GM06990 (cell line): Measurements from ENCODE around the gene RAB7A.

Source experiments
- DNase-seq: peaks from one replicate; pipeline ENCODE4 v3.0.0-alpha.2; 2011; ENCODE audit not compliant: insufficient read length; ENCODE audit errors: extremely low read depth
- H3K27me3 ChIP-seq: replicated peaks from 2 replicates; pipeline ENCODE4 v1.6.0; 2011; ENCODE audit warnings: low read length; ENCODE audit not compliant: control insufficient read depth, insufficient read depth
- H3K36me3 ChIP-seq: 2 replicates; pipeline ENCODE4 v1.5.1; 2011; ENCODE audit warnings: low read length; ENCODE audit not compliant: control insufficient read depth, insufficient read depth
- H3K4me3 ChIP-seq: replicated peaks from 2 replicates; pipeline ENCODE4 v1.5.1; 2011; ENCODE audit warnings: low read depth, mild to moderate bottlenecking, control low read depth, low read length
- TF ChIP-seq, protein P1 (sequence below): IDR thresholded peaks from 2 replicates; pipeline ENCODE4 v1.5.1; 2011; ENCODE audit warnings: low read length, control low read depth, mild to moderate bottlenecking, inconsistent platforms; ENCODE audit not compliant: insufficient read depth, poor library complexity, severe bottlenecking

Gene RAB7A

DNA sequence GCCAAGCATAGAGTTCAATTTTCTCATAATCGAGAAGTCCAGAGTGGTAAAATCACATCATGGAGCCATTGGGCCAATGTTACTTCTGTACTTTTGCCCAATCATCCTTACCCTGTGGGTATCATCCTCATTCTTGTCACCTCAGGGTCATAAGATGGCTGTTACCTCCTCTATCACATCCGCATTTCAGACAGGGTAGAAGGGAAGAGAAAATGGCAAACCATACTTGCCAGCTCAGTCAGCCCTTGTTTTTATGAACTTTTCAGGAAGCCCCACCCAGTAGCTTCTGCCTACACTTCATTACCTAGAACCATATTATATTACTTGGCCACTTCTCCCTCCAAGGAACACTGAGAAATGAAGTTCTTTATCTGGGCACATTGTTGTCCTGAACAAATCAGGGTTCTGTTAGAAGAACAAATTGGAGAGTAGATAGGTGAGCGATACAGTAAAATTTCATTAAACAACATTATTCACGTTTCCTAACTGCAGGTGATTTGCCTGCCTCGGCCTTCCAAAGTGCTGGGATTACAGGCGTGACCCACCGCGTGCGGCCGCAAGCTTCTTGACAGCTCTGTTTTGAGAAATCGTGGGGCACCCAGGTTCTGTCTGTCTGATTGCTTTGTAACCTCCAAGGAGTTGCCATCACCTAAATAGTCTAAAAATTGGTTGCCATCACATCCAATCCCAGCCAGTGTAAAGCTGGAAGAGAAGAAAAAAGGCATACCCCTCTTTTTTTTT lies 40.8 kb upstream of the RAB7A start:
- Histone ChIP-seq H3K27me3 (no peaks in the 10 kb centered on the region), H3K4me3 (no peak overlapping the region), H3K36me3 (no peaks in the 10 kb centered on the region)
- TF ChIP-seq, protein P1, sequence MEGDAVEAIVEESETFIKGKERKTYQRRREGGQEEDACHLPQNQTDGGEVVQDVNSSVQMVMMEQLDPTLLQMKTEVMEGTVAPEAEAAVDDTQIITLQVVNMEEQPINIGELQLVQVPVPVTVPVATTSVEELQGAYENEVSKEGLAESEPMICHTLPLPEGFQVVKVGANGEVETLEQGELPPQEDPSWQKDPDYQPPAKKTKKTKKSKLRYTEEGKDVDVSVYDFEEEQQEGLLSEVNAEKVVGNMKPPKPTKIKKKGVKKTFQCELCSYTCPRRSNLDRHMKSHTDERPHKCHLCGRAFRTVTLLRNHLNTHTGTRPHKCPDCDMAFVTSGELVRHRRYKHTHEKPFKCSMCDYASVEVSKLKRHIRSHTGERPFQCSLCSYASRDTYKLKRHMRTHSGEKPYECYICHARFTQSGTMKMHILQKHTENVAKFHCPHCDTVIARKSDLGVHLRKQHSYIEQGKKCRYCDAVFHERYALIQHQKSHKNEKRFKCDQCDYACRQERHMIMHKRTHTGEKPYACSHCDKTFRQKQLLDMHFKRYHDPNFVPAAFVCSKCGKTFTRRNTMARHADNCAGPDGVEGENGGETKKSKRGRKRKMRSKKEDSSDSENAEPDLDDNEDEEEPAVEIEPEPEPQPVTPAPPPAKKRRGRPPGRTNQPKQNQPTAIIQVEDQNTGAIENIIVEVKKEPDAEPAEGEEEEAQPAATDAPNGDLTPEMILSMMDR = no peak
- DNase-seq = no peak

DNA sequence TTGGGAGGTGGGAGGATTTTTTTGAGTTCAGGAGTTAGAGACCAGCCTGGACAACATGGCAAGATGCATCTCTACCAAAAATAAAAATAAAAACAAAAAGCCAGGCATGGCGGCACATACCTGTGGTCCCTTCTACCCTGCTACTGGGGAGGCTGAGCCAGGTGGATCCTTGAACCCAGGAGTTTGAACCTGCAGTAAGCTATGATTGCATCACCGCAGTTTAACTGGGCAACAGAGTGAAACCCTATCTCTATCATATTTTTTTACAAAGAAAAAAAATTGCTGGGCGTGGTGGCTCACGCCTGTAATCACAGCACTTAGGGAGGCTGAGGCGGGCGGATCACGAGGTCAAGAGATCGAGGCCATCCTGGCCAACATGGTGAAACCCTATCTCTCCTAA lies 39.5 kb upstream of the RAB7A start:
- no peaks in the 10 kb centered on the region for H3K27me3 ChIP-seq
- no peaks in the 10 kb centered on the region for H3K36me3 ChIP-seq
- TF ChIP-seq, protein P1 = no peak
- no peak overlapping the region for H3K4me3 ChIP-seq
- DNase-seq = no peak

DNA sequence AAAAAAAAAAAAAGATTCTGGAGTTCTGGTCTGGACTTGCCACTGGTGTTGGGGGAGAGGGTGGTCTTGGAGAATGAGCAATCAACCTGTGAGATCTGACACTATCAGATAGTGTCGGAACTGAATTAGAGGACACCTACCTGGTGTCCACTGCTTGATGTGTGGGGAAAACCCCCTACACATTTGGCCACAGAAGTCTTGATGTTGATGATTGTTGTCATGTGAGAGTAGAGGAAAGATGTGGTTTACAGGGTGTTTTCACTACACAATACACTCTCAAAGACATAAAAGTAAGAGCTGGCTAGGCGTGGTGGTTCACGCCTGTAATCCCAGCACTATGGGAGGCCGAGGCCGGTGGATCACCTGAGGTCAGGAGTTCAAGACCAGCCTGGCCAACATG lies 36.9 kb upstream of the RAB7A start:
- no peaks in the 10 kb centered on the region for H3K36me3 ChIP-seq
- H3K27me3 ChIP-seq = no peaks in the 10 kb centered on the region
- no peak overlapping the region for H3K4me3 ChIP-seq
- TF ChIP-seq, protein P1 = no peak
- DNase-seq = no peak

DNA sequence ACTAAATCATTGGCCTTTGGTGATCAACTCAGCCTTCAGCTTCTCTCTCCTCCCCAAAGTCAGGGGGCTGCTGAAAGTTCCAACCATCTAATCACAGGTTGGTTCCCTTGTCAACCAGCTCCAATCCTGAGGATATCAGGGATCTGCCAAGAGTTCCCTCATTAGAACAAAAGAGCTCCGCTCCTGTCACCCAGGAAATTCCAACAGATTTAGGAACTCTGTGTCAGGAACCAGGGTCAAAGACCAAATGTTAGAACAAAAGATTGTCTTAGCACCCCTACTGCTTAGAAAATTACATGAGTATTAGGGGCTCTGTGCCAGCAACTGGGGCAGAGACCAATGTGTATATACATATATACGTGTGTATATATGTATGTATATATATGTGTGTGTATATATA lies 32.3 kb upstream of the RAB7A start:
- Histone ChIP-seq H3K27me3 (no peaks in the 10 kb centered on the region; the same call in 1 of the 2 replicates), H3K36me3 (no peaks in the 10 kb centered on the region), H3K4me3 (no peak overlapping the region)
- DNase-seq = no peak
- TF ChIP-seq, protein P1 = no peak

DNA sequence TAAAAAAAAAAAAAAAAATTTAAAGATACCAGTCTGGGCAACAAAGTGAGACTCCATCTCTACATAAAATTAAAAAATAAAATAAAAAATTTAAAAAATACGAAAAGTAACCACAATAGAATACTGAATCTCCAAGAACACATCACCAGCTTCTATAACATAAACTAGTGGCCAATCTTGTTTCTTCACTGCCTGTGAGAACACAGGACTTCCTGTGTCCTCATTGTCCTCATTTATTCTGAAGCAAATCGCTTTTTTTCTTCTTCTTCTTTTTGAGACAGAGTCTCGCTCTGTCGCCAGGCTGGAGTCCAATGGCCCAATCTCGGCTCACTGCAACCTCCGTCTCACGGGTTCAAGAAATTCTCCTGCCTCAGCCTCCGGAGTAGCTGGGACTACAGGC lies 28.6 kb upstream of the RAB7A start:
- Histone ChIP-seq H3K36me3 (no peaks in the 10 kb centered on the region), H3K4me3 (no peak overlapping the region), H3K27me3 (no peaks in the 10 kb centered on the region; the same call in 1 of the 2 replicates)
- TF ChIP-seq, protein P1 = no peak
- no peak for DNase-seq
